ENCODE measurements around the gene RSBN1L. TPM values are rescaled to one million over a fixed set of nuclear protein-coding genes. Genes with fewer than 3 reads are reported as not detected.

RSBN1L gene
- total RNA-seq, 4 donors from 2014 or later = 30.6 to 43.9 (median 36.9) TPM

GRCh38 chr7:77727527-77727926 is 31.3 kb downstream of the RSBN1L start:
- DNase-seq = peak; percentile 25 to 27
- H3K9me3 ChIP-seq = no peaks in the 10 kb centered on the region
- no peak for TF ChIP-seq CTCF (IDR thresholded peaks at IDR 0.05)
- TF ChIP-seq POLR2A (IDR thresholded peaks at IDR 0.05) = no peak
- H3K4me3 ChIP-seq (replicated peaks in 1 of 3) = no peak overlapping the region
- intact Hi-C loops (cut with DNase I) = no loop called here
- no peaks in the 10 kb centered on the region for H3K36me3 ChIP-seq
- H3K4me1 ChIP-seq = peaks cover 19 to 27% of the 10 kb centered on the region in 2 donors
- no peaks in the 10 kb centered on the region for H3K27me3 ChIP-seq
- H3K27ac ChIP-seq = peak overlapping the region in 1 of 3 donors; percentile 35
- 65 to 70% methylated on average over 3 of the region's 3 CpGs for whole genome bisulfite sequencing, 2 donors

GRCh38 chr7:77727936-77728701 is 31.9 kb downstream of the RSBN1L start:
- H3K27me3 ChIP-seq = no peaks in the 10 kb centered on the region
- intact Hi-C loops (cut with DNase I) = no loop called here
- no peaks in the 10 kb centered on the region for H3K36me3 ChIP-seq
- H3K27ac ChIP-seq = peak overlapping the region in 1 of 3 donors; percentile 35
- WGBS, 2 donors = 35 to 36% methylated on average over 8 of the region's 8 CpGs
- H3K4me1 ChIP-seq = peaks cover 19 to 27% of the 10 kb centered on the region in 2 donors
- TF ChIP-seq POLR2A (IDR thresholded peaks at IDR 0.05) = no peak
- no peak for TF ChIP-seq CTCF (IDR thresholded peaks at IDR 0.05)
- no peak overlapping the region for H3K4me3 ChIP-seq (replicated peaks in 1 of 3)
- no peak for DNase-seq
- no peaks in the 10 kb centered on the region for H3K9me3 ChIP-seq

- Histone ChIP-seq H3K36me3 (no peaks in the 10 kb centered on the region), H3K4me1 (peaks cover 28 to 32% of the 10 kb centered on the region in 2 donors), H3K9me3 (no peaks in the 10 kb centered on the region), H3K4me3 (replicated peaks in 1 of 3) (no peak overlapping the region), H3K27ac (no peak overlapping the region), H3K27me3 (no peaks in the 10 kb centered on the region)
- TF ChIP-seq CTCF (IDR thresholded peaks at IDR 0.05) = no peak
- TF ChIP-seq POLR2A (IDR thresholded peaks at IDR 0.05) = no peak
- no peak for DNase-seq
- intact Hi-C loops (cut with DNase I) = no loop called here
- 94 to 95% methylated on average over 3 of the region's 3 CpGs for WGBS, 2 donors
These were observed 33.5 kb downstream of the RSBN1L start for GRCh38 chr7:77729574-77730348.

- Histone ChIP-seq H3K27ac (no peak overlapping the region), H3K9me3 (no peaks in the 10 kb centered on the region), H3K27me3 (no peaks in the 10 kb centered on the region), H3K4me3 (replicated peaks in 1 of 3) (no peak overlapping the region), H3K36me3 (no peaks in the 10 kb centered on the region), H3K4me1 (peaks cover 33 to 36% of the 10 kb centered on the region in 2 donors)
- 55 to 58% methylated on average over 1 of the region's 1 CpG for WGBS, 2 donors
- TF ChIP-seq POLR2A (IDR thresholded peaks at IDR 0.05) = no peak
- TF ChIP-seq CTCF (IDR thresholded peaks at IDR 0.05) = no peak
- no peak for DNase-seq
- intact Hi-C loops (cut with DNase I) = no loop called here
These were observed 35.5 kb downstream of the RSBN1L start for GRCh38 chr7:77731716-77732115.

Data from thyroid gland (tissue), 4 donors.